ENCODE data around the gene GBP4.

GBP4 gene

GRCh38 chr1:89170170-89171066, 28.3 kb downstream of the GBP4 start:
- no peak for DNase-seq

- DNase-seq = no peak
Measured at GRCh38 chr1:89169166-89169565, 29.6 kb downstream of the GBP4 start.

GRCh38 chr1:89167590-89168230, 31.0 kb downstream of the GBP4 start:
- no peak for DNase-seq

- DNase-seq = no peak
Measured at GRCh38 chr1:89166705-89167104, 32.0 kb downstream of the GBP4 start.

- no peak for DNase-seq
Measured at GRCh38 chr1:89165811-89166210, 32.9 kb downstream of the GBP4 start.

GRCh38 chr1:89151047-89151446, 47.7 kb downstream of the GBP4 start:
- DNase-seq = no peak

- DNase-seq = no peak
Measured at GRCh38 chr1:89149976-89150375, 48.8 kb downstream of the GBP4 start.

GRCh38 chr1:89149229-89149628, 49.5 kb downstream of the GBP4 start:
- DNase-seq = no peak

- DNase-seq = no peak
Measured at GRCh38 chr1:89147678-89148658, 50.8 kb downstream of the GBP4 start.

GRCh38 chr1:89146721-89147120, 52.0 kb downstream of the GBP4 start:
- no peak for DNase-seq

GRCh38 chr1:89143484-89143883, 55.3 kb downstream of the GBP4 start:
- DNase-seq = no peak

- DNase-seq = no peak
Measured at GRCh38 chr1:89142160-89142559, 56.6 kb downstream of the GBP4 start.

GRCh38 chr1:89133747-89134146, 65.0 kb downstream of the GBP4 start:
- DNase-seq = no peak
